Measurements from ENCODE around the gene FAM210B.

DNA sequence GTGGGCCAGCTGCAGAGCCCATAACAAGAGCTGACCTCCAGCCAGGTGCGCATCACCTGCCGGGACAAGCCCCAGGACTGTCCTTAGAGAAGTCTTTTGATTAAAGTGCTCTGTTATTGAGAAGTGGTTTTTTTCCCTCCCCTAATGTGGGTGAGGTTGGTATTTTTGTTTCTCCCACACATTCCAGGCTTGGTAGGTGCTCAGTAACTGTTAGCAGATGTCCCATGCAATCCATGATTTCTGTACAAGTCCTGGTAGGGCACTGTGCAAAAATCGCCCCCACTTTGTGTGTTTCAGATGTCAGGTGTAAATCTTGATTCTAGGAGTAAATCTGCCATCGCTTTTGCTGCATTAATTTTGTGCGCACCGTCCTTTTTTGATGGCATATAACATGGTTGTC is 4.7 kb downstream of the FAM210B start:
- TF ChIP-seq, protein P1, sequence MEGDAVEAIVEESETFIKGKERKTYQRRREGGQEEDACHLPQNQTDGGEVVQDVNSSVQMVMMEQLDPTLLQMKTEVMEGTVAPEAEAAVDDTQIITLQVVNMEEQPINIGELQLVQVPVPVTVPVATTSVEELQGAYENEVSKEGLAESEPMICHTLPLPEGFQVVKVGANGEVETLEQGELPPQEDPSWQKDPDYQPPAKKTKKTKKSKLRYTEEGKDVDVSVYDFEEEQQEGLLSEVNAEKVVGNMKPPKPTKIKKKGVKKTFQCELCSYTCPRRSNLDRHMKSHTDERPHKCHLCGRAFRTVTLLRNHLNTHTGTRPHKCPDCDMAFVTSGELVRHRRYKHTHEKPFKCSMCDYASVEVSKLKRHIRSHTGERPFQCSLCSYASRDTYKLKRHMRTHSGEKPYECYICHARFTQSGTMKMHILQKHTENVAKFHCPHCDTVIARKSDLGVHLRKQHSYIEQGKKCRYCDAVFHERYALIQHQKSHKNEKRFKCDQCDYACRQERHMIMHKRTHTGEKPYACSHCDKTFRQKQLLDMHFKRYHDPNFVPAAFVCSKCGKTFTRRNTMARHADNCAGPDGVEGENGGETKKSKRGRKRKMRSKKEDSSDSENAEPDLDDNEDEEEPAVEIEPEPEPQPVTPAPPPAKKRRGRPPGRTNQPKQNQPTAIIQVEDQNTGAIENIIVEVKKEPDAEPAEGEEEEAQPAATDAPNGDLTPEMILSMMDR (IDR thresholded peaks at IDR 0.05): no peak
- TF ChIP-seq POLR2A (IDR thresholded peaks at IDR 0.05): no peak

Measured in ovary (tissue), 3 donors.